Gastrocnemius medialis (tissue), 4 donors: ENCODE results near the gene ELMO1.

Experiments
- POLR2A ChIP-seq, 2 donors: fragments of 450-650 bp; IDR thresholded peaks; one replicate each; pipeline ENCODE4 v1.6.1; 2017; ENCODE audit warnings: antibody characterized with exemption in 2 of 2, mild to moderate bottlenecking in 2 of 2, moderate library complexity in 2 of 2
- TF ChIP-seq, protein P1 (sequence below), 5 experiments: fragments of 450-650 bp in 3 of 5; fragments of 200-600 bp in 2 of 5; sonication (generic) in 2 of 5; IDR thresholded peaks in 4 of 5; conservative IDR thresholded peaks in 1 of 5; 1 replicate in 4 of 5; 2 replicates in 1 of 5; pipeline ENCODE4 v1.5.1; 2016 to 2019; ENCODE audit warnings: antibody characterized with exemption in 5 of 5, mild to moderate bottlenecking in 3 of 5, moderate library complexity in 3 of 5

DNA sequence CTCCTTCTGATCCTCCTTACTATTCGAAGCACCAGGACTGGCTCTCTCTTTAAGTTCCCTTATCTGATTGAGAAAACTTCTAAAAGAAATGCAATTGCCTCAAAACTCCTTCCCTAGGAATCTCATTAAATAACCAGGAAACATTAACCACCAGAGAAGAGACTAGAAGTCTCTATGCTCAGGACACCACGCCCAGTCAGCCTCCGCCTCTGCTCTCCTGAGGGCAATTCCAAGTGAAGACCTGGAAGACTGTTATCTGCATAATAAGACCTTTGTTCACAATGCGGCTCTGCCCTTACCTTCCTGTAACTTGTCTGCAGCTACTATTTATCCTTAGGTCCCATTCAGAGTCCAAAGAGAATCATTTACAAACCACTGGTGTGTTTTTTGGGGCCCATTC lies 78.8 kb downstream of the ELMO1 start:
- TF ChIP-seq, protein P1, sequence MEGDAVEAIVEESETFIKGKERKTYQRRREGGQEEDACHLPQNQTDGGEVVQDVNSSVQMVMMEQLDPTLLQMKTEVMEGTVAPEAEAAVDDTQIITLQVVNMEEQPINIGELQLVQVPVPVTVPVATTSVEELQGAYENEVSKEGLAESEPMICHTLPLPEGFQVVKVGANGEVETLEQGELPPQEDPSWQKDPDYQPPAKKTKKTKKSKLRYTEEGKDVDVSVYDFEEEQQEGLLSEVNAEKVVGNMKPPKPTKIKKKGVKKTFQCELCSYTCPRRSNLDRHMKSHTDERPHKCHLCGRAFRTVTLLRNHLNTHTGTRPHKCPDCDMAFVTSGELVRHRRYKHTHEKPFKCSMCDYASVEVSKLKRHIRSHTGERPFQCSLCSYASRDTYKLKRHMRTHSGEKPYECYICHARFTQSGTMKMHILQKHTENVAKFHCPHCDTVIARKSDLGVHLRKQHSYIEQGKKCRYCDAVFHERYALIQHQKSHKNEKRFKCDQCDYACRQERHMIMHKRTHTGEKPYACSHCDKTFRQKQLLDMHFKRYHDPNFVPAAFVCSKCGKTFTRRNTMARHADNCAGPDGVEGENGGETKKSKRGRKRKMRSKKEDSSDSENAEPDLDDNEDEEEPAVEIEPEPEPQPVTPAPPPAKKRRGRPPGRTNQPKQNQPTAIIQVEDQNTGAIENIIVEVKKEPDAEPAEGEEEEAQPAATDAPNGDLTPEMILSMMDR (IDR thresholded peaks at IDR 0.05 in 4 of 5, conservative IDR thresholded peaks at IDR 0.05 in 1 of 5) = no peak
- no peak for TF ChIP-seq POLR2A (IDR thresholded peaks at IDR 0.05)
